ENCODE measurements around the gene ALG8. TPM values are rescaled to one million over a fixed set of nuclear protein-coding genes. Genes with fewer than 3 reads are reported as not detected.
"Not testable (repeated sequence)": the region's sequence is repeated elsewhere in the genome, so short reads cannot be mapped to it uniquely, and the experiment has no call there.

The ALG8 gene
- total RNA-seq, 2 donors from 2014 or later, result 16.5 to 22.5 TPM

GRCh38 chr11:78179459-78180071, 40.1 kb upstream of the ALG8 start:
- H3K27me3 ChIP-seq, result no peaks in the 10 kb centered on the region
- H3K4me3 ChIP-seq, result no peak overlapping the region
- no peak overlapping the region for H3K27ac ChIP-seq
- peaks cover 6% of the 10 kb centered on the region for H3K36me3 ChIP-seq
- no peaks in the 10 kb centered on the region for H3K9me3 ChIP-seq
- H3K4me1 ChIP-seq, result no peaks in the 10 kb centered on the region
- no peak for DNase-seq (ENCODE audit: low spot score)
- TF ChIP-seq CTCF (IDR thresholded peaks at IDR 0.05), result no peak

- no peak for TF ChIP-seq CTCF (IDR thresholded peaks at IDR 0.05)
- DNase-seq (ENCODE audit: low spot score), result no peak
- no peak overlapping the region for H3K27ac ChIP-seq
- H3K27me3 ChIP-seq, result no peaks in the 10 kb centered on the region
- peaks cover 18% of the 10 kb centered on the region for H3K36me3 ChIP-seq
- H3K4me3 ChIP-seq, result no peak overlapping the region
- H3K9me3 ChIP-seq, result no peaks in the 10 kb centered on the region
- peaks cover 0 to 6% of the 10 kb centered on the region in 2 donors for H3K4me1 ChIP-seq
These were observed 37.8 kb upstream of the ALG8 start for GRCh38 chr11:78177216-78177615.

- H3K9me3 ChIP-seq, result no peaks in the 10 kb centered on the region
These were observed 37.2 kb upstream of the ALG8 start for GRCh38 chr11:78176605-78177141.

GRCh38 chr11:78175862-78176261, 36.4 kb upstream of the ALG8 start:
- not testable (repeated sequence) for H3K27me3 ChIP-seq; H3K4me3 ChIP-seq; DNase-seq (ENCODE audit: low spot score); H3K9me3 ChIP-seq; H3K4me1 ChIP-seq; H3K27ac ChIP-seq
- H3K36me3 ChIP-seq, result peaks cover 18% of the 10 kb centered on the region

More at GRCh38 chr11:78176605-78177141, 37.2 kb upstream of the ALG8 start:
- Histone ChIP-seq H3K36me3 (peaks cover 18% of the 10 kb centered on the region), H3K27me3 (no peaks in the 10 kb centered on the region), H3K27ac (no peak overlapping the region), H3K4me3 (no peak overlapping the region), H3K4me1 (peaks cover 0 to 6% of the 10 kb centered on the region in 2 donors)
- DNase-seq (ENCODE audit: low spot score), result no peak
- TF ChIP-seq CTCF (IDR thresholded peaks at IDR 0.05), result no peak

- no peaks in the 10 kb centered on the region for H3K27me3 ChIP-seq
- peaks cover 13% of the 10 kb centered on the region for H3K36me3 ChIP-seq
- peak overlapping the region; percentile 10 to 23 for H3K27ac ChIP-seq
- no peaks in the 10 kb centered on the region for H3K9me3 ChIP-seq
- peaks cover 0 to 35% of the 10 kb centered on the region in 2 donors for H3K4me1 ChIP-seq
- H3K4me3 ChIP-seq, result no peak overlapping the region
- DNase-seq (ENCODE audit: low spot score), result no peak
- TF ChIP-seq CTCF (IDR thresholded peaks at IDR 0.05), result no peak
These were observed 32.5 kb upstream of the ALG8 start for GRCh38 chr11:78171951-78172350.

- DNase-seq (ENCODE audit: low spot score), result no peak
- TF ChIP-seq CTCF (IDR thresholded peaks at IDR 0.05), result no peak
- no peak overlapping the region for H3K4me3 ChIP-seq
- peak overlapping the region; percentile 81 to 87 for H3K27ac ChIP-seq
- peaks cover 0 to 40% of the 10 kb centered on the region in 2 donors for H3K4me1 ChIP-seq
- H3K36me3 ChIP-seq, result peaks cover 12% of the 10 kb centered on the region
- H3K9me3 ChIP-seq, result no peaks in the 10 kb centered on the region
- no peaks in the 10 kb centered on the region for H3K27me3 ChIP-seq
These were observed 31.6 kb upstream of the ALG8 start for GRCh38 chr11:78170874-78171549.

All from right atrium auricular region (tissue), 2 donors.